Left renal cortex interstitium (tissue), 4 donors: Measurements from ENCODE around the gene ENO2. TPM values are rescaled to one million over a fixed set of nuclear protein-coding genes. Genes with fewer than 3 reads are reported as not detected.
A peak's percentile ranks its signal among the peaks of the same experiment; 100 is the strongest.

ENCODE experiments used
- DNase-seq, 4 donors: peaks; one replicate each; pipeline ENCODE4 v3.0.0-alpha.2; 2013; ENCODE audit warnings: low read depth in 4 of 4, low spot score in 2 of 4, missing footprints in 1 of 4
- polyA plus RNA-seq, 4 donors: library from polyadenylated mRNA; unstranded; fragments of 120-200 nt; gene quantifications; one replicate each; pipeline ENCODE4 v1.2.1, GENCODE V29; 2013; ENCODE audit not compliant: insufficient read length in 4 of 4

The ENO2 gene
- polyA plus RNA-seq, 4 donors: 9.5 to 19.4 (median 14.6) TPM

DNA sequence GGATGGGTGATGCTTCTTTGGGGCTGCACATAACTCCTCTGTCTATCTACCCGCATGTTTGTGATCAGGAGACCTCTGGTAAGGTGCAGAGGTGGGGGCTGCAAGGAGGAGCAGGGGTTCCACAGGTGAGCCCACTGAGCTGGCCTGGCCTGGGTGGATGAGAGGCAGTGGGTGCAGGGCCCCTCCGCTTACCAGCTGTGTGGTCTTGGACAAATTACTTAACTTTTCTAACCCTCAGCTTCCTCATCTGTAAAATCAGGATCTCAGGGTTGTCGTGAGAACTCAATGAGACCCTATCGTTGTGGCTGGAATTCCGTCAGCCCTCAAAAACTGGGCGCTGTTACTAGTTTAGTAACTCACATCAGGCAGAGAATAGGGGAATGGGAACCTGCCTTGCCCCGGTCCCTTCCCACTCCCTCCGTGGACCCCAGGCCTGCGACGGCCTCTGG is 44.3 kb downstream of the ENO2 start:
- DNase-seq: no peak

- no peak for DNase-seq
These were observed 44.9 kb downstream of the ENO2 start for GRCh38 chr12:6959058-6959804.

DNA sequence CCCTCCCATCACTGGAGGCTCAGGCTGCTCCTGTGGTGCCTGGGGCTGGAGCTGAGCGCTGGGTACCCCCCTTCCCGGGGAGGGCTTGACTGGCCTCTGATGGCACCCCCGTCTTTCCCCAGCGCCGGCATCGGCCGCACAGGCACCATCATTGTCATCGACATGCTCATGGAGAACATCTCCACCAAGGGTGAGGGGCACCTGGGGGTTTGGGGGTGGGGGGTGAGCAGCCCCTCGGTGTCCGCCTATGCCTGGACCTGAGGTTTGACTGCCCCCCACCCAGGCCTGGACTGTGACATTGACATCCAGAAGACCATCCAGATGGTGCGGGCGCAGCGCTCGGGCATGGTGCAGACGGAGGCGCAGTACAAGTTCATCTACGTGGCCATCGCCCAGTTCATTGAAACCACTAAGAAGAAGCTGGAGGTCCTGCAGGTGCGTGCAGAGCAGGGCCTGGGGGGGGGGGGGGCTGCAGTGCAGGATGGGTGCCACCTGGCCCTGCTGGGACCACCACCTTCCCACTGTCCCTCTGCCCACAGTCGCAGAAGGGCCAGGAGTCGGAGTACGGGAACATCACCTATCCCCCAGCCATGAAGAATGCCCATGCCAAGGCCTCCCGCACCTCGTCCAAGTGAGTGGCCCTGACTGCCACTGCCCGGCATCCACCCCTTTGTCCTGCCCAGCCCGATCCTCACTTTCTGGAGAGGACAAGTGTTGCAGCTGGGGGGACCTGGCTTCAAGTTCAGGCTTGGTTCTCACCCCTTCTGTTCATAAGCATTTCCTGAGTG is 45.6 kb downstream of the ENO2 start:
- no peak for DNase-seq

GRCh38 chr12:6960593-6961277 is 46.4 kb downstream of the ENO2 start:
- no peak for DNase-seq

GRCh38 chr12:6961278-6961694 is 46.9 kb downstream of the ENO2 start:
- DNase-seq: no peak

DNA sequence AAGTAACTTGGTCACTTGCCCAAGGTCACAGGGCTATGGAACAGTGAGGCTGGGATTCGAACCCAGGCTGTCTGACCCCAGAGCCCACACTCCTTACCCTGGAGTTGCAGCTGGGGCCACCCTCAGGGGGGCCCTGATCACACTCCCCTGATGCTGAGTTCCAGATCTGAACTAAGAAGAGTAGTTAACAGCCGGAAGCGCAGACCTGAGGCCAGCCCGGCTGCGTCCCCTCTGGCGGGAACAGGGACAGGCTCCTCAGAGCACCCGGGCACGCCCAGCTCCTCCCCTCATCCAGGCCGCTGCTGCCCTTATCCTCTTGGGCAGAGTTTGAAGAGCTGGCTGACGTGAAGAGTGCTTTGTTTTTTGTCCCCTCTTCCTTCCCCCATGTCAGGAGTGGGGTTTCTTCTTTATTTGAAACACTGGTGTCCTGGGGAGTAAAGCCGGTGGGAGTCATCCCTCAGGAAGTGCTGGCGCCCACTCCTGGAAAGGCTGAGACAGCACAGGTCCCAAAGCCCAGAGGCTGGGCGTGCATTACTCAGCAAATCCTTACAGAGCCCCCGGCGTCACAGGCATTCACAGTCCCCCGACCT is 47.4 kb downstream of the ENO2 start:
- DNase-seq: peak in 2 of 4 donors; percentile 48 to 56

DNA sequence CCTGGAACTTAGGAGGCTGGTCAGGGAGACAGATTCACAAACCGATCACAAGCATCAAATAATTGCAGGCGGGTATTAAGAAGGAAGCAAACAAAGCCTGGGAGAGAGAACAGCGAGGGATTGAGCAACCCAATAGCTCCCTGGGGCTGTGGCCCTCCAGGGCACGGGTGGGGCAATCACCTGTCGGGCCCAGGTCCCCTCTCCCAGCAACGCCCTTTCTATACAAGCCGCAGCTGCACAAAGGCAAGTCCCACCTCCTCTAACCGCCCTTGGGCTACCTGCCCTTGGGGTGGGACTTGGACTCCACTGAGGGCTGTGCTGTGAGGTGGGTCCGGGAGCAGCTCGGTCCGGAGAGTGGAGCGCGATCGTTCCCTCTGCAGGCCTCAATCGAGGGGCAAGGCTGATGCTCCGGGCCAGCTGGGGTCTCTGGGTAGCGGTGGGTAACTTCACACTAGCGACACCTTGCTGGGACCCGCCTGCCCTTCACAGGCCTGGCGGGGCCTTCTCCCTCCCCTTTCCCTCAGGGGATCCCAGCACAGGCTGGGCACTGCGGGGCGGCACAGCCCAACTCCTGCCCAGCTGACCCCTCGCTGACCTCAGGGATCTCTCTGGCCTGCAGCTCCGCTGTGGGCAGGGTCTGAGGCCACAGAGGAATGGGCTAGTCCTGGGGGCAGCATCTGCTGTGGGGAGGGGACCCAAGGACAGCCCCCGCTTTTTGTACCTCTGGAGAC is 48.1 kb downstream of the ENO2 start:
- DNase-seq: no peak

GRCh38 chr12:6963016-6963731 is 48.8 kb downstream of the ENO2 start:
- DNase-seq: no peak

- no peak for DNase-seq
These were observed 49.5 kb downstream of the ENO2 start for GRCh38 chr12:6963791-6964413.

GRCh38 chr12:6964605-6965025 is 50.2 kb downstream of the ENO2 start:
- no peak for DNase-seq

DNA sequence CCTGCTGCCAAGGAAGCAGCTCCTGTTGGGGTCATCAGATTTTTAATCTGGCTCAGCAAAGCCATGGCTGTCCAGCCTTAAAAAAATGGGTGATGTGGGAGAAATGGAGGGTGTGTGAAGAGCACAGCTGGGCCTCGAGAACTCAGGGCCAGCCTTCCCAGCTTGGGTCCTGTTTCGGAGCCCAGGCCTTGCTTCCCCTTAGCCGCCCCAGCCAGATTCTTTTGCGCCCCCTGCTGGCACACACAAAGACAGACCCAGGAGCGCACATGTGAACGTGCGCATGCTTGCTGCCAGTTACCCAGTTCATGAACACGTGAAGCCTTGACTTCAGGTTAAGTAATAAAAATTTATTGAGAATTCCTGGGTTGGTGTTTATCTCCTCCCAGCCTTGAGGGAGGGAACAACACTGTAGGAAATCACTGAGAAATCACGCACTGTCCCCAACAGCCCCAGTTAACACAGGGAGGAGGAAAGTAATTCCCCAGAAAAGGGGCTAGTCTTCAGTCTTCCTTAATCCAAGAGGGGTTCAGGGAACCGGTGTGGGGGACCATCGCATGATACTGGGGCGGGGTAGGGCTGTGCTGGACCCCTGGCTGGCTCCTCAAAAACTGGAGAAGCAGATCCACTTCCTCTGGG is 50.8 kb downstream of the ENO2 start:
- peak in 2 of 4 donors; percentile 70 to 76 for DNase-seq

DNA sequence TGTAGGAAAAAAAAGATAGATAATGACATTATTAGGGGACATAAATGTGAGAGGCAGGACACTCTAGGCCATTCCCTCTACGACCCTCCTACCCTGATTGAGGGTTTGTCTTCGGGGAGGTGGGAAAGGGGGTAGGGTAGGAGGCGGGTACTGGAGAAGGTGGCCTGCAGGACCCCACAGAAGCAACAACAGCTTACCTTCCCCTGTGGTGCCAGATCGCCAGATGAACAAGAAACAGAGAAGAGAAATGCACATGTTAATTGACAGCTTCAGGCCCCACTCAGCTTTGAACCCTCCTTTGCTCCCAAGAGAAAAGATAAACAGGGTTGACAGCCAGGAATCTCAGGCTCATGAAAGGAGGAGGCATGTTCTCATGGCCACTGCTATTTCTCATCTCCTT is 51.3 kb downstream of the ENO2 start:
- no peak for DNase-seq

GRCh38 chr12:6966351-6966750 is 52.0 kb downstream of the ENO2 start:
- DNase-seq: no peak

DNA sequence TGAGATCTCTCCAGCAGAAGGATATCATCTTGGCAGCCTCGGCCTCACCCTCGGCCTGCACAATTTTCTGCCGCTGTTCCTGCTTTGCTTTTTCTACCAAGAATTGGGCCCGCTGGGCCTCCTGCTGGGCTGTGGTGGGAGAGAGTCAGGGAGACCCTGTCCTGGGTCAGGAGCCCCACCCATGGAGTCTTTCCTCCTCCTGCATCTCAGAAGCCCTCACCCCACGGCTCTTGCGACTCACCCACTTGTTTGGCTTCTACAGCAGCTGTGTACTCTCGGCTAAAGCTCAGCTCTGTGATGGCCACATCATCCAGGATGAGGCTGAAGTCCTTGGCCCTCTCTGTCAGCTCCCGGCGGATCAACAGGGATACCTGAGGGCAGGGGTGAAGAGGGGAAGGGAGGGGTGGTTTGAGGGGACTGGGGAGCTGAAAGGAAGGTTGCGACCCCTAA is 53.3 kb downstream of the ENO2 start:
- no peak for DNase-seq

- DNase-seq: no peak
These were observed 54.0 kb downstream of the ENO2 start for GRCh38 chr12:6968426-6968825.

DNA sequence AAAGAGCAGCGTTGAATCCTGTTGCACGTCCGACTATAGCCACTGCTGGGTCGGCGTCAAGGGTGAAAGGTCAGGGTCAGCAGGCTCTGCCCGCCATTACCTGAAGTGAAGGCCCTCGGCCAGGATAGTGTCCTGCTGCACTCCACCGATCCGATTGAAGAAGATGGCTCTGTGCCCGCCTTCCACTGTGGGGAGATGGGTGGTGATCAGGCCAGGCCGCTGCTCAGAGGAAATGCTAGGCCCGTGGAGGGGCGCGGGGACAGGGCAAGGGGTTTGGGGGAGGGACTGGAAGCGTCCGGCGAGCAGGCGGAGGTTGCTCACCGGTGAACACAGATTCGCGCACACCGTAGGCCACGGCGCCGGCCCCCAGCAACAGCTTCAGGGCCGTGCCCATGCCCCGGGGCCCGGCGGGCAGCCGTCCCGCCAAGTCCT is 55.7 kb downstream of the ENO2 start:
- DNase-seq: no peak
